HG02870 (cell line): ENCODE data around the gene PCDHA4.

Source experiments
- ATAC-seq: cut with Tn5 transposase; IDR thresholded peaks from one replicate; pipeline ENCODE4 v1.9.1; 2021; ENCODE audit warnings: mild to moderate bottlenecking, moderate library complexity; ENCODE audit not compliant: unreplicated experiment

Gene PCDHA4

DNA sequence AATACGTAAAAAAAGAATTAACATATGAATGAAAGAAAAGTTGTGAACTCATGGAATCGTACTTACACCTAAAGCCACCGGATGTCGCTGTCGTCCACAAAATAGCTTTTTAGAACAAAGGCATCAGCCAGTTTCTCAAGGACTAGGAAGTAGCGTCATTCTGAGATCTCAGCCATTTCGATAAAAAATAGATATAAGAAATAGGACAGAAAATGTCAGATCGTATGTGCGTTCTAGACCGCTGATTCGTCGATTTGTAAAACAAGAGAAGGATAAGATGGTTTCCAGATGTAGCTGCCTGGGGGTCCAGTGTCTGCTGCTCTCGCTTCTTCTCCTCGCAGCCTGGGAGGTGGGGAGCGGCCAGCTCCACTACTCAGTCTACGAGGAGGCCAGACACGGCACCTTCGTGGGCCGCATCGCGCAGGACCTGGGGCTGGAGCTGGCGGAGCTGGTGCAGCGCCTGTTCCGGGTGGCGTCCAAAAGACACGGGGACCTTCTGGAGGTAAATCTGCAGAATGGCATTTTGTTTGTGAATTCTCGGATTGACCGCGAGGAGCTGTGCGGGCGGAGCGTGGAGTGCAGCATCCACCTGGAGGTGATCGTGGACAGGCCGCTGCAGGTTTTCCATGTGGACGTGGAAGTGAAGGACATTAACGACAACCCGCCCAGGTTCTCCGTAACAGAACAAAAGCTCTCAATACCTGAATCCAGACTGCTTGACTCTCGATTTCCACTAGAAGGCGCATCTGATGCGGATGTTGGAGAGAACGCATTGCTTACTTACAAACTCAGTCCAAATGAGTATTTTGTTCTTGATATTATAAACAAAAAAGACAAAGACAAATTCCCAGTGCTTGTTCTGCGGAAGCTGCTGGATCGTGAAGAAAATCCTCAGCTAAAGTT is 49.2 kb downstream of the PCDHA4 start, which contains the start of gene PCDHA10:
Gene PCDHA10, plus strand, starts transcription at position 126 of the 903 bp plus-strand sequence. Its CDS starts 152 bp downstream, at position 278.
- ATAC-seq = no peak

DNA sequence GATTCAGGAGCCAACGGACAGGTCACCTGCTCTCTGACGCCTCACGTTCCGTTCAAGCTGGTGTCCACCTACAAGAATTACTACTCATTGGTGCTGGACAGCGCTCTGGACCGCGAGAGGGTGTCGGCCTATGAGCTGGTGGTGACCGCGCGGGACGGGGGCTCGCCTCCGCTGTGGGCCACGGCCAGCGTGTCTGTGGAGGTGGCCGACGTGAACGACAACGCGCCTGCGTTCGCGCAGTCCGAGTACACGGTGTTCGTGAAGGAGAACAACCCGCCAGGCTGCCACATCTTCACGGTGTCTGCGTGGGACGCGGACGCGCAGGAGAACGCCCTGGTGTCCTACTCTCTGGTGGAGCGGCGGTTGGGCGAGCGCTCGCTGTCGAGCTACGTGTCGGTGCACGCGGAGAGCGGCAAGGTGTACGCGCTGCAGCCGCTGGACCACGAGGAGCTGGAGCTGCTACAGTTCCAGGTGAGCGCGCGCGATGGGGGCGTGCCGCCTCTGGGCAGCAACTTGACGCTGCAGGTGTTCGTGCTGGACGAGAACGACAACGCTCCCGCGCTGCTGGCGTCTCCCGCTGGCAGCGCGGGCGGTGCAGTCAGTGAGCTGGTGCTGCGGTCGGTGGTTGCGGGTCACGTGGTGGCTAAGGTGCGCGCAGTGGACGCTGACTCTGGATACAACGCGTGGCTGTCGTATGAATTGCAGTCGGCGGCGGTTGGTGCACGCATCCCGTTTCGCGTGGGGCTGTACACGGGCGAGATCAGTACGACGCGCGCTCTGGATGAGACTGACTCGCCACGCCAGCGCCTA is 50.5 kb downstream of the PCDHA4 start:
- ATAC-seq = no peak

DNA sequence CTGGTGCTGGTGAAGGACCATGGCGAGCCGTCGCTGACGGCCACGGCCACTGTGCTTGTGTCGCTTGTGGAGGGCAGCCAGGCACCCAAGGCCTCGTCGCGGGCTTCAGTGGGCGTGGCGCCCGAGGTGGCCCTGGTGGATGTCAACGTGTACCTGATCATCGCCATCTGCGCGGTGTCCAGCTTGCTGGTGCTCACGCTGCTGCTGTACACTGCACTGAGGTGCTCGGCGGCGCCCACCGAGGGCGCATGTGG is 51.0 kb downstream of the PCDHA4 start:
- ATAC-seq = no peak

DNA sequence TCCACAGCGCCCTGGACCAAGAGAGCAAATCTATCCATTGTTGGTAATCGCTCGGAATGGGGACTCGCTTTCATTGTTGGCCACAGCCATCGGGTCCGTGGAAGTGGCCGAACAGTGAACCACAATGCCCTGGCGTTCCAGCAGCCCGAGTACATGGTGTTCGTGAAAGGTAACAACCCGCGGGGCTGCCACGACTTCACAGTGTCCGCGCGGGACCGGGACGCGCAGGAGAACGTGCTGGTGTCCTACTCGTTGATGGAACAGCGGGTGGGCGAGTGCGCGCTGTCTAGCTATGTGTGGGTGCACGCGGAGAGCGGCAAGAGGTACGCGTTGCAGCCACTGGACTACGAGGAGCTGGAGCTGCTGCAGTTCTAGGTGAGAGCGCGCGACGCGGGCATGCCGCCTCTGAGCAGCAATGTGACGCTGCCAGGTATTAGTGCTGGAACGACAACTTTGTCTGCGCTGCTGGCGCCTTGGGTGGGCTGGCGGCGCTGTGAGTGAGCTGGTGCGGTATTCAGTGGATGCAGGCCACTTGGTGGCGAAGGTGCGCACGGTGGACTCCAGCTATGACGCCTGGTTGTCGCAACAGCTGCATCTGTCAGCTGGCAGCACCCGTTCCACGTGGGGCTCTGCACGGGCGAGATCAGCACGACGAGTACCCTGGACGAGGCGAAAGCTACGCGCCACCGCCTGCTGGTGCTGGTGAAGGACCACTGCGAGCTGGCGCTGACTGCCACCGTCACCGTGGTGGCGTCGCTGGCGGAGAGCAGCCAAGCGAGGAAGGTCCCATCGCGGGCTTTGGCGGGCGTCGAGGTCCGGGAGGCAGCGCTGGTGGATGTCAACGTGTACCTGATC is 55.8 kb downstream of the PCDHA4 start:
- ATAC-seq = no peak
